Kidney epithelial cell (primary cell): Measurements from ENCODE around the gene KCNN4. TPM values are rescaled to one million over a fixed set of nuclear protein-coding genes. Genes with fewer than 3 reads are reported as not detected.

Experiments used
- DNase-seq: peaks from one replicate; pipeline ENCODE4 v3.0.0-alpha.2; 2010; ENCODE audit warnings: low read depth
- H3K27me3 ChIP-seq: 2 replicates; pipeline ENCODE4 v1.6.0; 2011; ENCODE audit warnings: low read length; ENCODE audit not compliant: control insufficient read depth, insufficient read depth
- H3K36me3 ChIP-seq: 2 replicates; pipeline ENCODE4 v1.5.1; 2011; ENCODE audit warnings: low read length; ENCODE audit not compliant: control insufficient read depth, insufficient read depth
- H3K4me3 ChIP-seq: 2 replicates; pipeline ENCODE4 v1.5.1; 2011; ENCODE audit warnings: low read depth, mild to moderate bottlenecking, control low read depth, low read length
- CTCF ChIP-seq: IDR thresholded peaks from 2 replicates; pipeline ENCODE4 v1.5.1; 2011; ENCODE audit warnings: mild to moderate bottlenecking, moderate library complexity, low read length, control low read depth, inconsistent platforms; ENCODE audit not compliant: insufficient read depth, poor library complexity, severe bottlenecking
- total RNA-seq: library from RNA; depleted of rRNA; stranded (reverse); fragments of >200 nt; gene quantifications from 2 replicates; pipeline ENCODE4 v1.2.3, GENCODE V29; 2015

KCNN4 gene
- total RNA-seq, 1 donor from 2014 or later, result 10.8 TPM

- Histone ChIP-seq H3K36me3 (no peaks in the 10 kb centered on the region), H3K4me3 (no peak overlapping the region), H3K27me3 (no peaks in the 10 kb centered on the region)
- TF ChIP-seq CTCF, result no peak
- no peak for DNase-seq
Observed at GRCh38 chr19:43760941-43761340, 19.8 kb downstream of the KCNN4 start.

- H3K36me3 ChIP-seq, result no peaks in the 10 kb centered on the region
- H3K27me3 ChIP-seq, result no peaks in the 10 kb centered on the region
- no peak overlapping the region for H3K4me3 ChIP-seq
- DNase-seq, result no peak
- TF ChIP-seq CTCF, result no peak
Observed at GRCh38 chr19:43759515-43759914, 21.3 kb downstream of the KCNN4 start.

GRCh38 chr19:43755256-43755801 is 25.4 kb downstream of the KCNN4 start:
- no peak for TF ChIP-seq CTCF
- H3K4me3 ChIP-seq, result peak overlapping the region; percentile 67
- no peaks in the 10 kb centered on the region for H3K27me3 ChIP-seq
- DNase-seq, result no peak
- no peaks in the 10 kb centered on the region for H3K36me3 ChIP-seq

GRCh38 chr19:43754503-43755255 is 26.1 kb downstream of the KCNN4 start, which contains the start of gene SMG9:
TSS of gene SMG9 (minus strand) at chr19:43754962. CDS start at chr19:43750741, 4,221 bp downstream.
- H3K36me3 ChIP-seq, result peaks cover 1% of the 10 kb centered on the region
- TF ChIP-seq CTCF, result no peak
- H3K4me3 ChIP-seq, result peak within 1 kb of the TSS; percentile 67
- no peaks in the 10 kb centered on the region for H3K27me3 ChIP-seq
- peak; percentile 77 for DNase-seq

- no peak for TF ChIP-seq CTCF
- Histone ChIP-seq H3K4me3 (peak overlapping the region; percentile 67), H3K36me3 (peaks cover 1% of the 10 kb centered on the region), H3K27me3 (no peaks in the 10 kb centered on the region)
- DNase-seq, result no peak
Observed at GRCh38 chr19:43754253-43754502, 26.6 kb downstream of the KCNN4 start.

- no peak for DNase-seq
- Histone ChIP-seq H3K27me3 (no peaks in the 10 kb centered on the region), H3K36me3 (peaks cover 7% of the 10 kb centered on the region), H3K4me3 (no peak overlapping the region)
- TF ChIP-seq CTCF, result no peak
Observed at GRCh38 chr19:43752287-43752875, 28.4 kb downstream of the KCNN4 start.
